Amniotic stem cell (primary cell): ENCODE measurements around the gene UBE2H.

Experiments used
- DNase-seq: peaks from one replicate; lab custom pipeline; 2025; lab: John Stamatoyannopoulos, UW

Gene UBE2H

GRCh38 chr7:129950191-129950932 is 2.4 kb downstream of the UBE2H start:
- no peak for DNase-seq

- DNase-seq = peak; percentile 19
These were observed 3.2 kb downstream of the UBE2H start for GRCh38 chr7:129949292-129950133.

- DNase-seq = peak; percentile 63
These were observed 3.9 kb downstream of the UBE2H start for GRCh38 chr7:129948877-129949291.

- DNase-seq = no peak
These were observed 4.4 kb downstream of the UBE2H start for GRCh38 chr7:129948338-129948737.

DNA sequence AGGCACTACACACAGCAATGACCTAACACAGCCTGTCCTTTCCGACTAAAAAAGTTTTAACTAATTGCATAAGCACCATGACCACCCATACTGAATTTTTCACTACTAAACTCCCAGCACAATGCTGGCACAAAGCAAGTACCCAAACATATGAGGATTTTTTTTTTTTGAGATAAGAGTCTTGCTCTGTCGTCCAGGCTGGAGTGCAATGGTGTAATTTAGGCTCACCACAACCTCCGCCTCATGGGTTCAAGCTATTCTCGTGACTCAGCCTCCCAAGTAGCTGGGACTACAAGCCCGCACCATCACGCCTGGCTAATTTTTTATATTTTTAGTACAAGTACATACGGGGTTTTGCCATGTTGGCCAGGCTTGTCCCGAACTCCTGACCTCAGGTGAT is 5.1 kb downstream of the UBE2H start:
- no peak for DNase-seq

- no peak for DNase-seq
These were observed 5.7 kb downstream of the UBE2H start for GRCh38 chr7:129947049-129947448.

GRCh38 chr7:129946282-129946681 is 6.5 kb downstream of the UBE2H start:
- DNase-seq = no peak

- DNase-seq = no peak
These were observed 9.4 kb downstream of the UBE2H start for GRCh38 chr7:129943352-129943751.

- DNase-seq = no peak
These were observed 12.4 kb downstream of the UBE2H start for GRCh38 chr7:129940329-129940728.

DNA sequence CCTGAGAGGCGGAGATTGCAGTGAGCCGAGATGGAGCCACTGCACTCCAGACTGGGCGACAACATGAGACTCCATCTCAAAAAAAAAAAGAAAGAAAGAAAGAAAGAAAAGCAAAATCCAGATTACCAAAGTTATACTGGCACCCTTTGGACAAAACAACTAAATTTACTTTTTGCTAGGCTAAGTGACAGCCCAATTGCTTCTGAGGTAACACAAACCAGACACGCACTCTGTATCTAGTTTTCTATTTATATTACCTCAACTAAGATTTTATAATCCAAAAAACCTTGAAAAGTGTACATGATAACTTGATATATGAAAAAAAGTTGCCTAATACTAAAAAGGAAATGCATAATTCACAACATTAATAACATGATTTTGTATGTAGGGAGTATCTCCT is 12.9 kb downstream of the UBE2H start:
- no peak for DNase-seq

DNA sequence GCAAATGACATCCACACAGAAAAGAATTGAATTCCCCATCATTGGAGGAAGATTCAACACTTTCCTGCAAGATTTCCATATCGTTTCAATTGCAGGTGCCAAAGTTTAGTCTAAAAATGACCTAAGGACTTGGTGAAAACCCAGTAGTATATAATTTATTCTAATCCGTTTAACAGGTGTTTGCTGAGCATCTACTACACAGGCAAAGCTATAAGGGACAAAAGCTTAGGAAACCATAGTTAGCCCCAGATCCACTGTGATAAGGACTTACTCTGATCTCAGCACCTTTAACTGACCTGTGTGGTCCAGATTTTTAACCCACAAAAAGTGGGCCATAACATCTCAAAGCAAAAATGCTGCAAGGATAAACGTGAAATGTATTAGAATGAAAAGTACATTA is 19.1 kb downstream of the UBE2H start:
- DNase-seq = no peak

GRCh38 chr7:129926618-129927017 is 26.1 kb downstream of the UBE2H start:
- no peak for DNase-seq

GRCh38 chr7:129925416-129926002 is 27.3 kb downstream of the UBE2H start:
- no peak for DNase-seq

- no peak for DNase-seq
These were observed 28.2 kb downstream of the UBE2H start for GRCh38 chr7:129924602-129925001.

DNA sequence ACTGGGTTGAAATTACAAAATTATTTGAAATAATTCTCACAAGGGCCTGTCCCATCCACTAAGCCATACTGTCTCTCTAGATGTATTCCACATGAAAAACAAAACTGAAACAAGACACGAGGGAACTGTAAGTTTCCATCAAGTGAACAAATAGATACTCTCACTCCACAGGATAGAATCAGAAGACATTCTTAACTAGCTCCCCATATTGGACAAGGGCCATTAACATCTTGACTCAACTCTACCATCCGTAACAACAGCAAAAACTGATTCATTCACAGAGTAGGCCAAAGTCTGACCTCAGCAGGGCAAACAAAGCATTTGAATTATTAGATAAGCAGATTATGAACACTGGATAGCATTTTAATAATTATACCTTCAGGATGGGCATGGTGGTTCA is 29.1 kb downstream of the UBE2H start:
- no peak for DNase-seq

GRCh38 chr7:129919492-129919891 is 33.3 kb downstream of the UBE2H start:
- DNase-seq = no peak

DNA sequence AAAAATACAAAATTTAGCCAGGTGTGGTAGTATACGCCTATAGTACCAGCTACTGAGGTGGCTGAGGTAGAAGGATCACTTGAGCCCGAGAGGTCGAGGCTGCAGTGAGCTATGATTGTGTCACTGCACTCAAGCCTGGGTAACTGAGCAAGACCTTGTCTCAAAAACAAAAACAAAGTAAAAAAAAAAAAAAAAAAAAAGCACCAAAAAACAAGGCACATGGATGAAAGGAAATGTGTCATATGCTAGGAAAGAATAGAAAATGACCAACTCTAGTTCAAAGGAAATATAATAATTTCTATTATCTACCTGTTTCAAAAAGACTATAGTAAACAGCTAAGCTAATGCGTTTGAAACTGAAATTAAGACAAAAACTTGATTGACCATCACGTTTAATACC is 33.8 kb downstream of the UBE2H start:
- DNase-seq = no peak

- no peak for DNase-seq
These were observed 34.8 kb downstream of the UBE2H start for GRCh38 chr7:129917934-129918333.

- no peak for DNase-seq
These were observed 38.1 kb downstream of the UBE2H start for GRCh38 chr7:129914536-129915272.

- no peak for DNase-seq
These were observed 39.3 kb downstream of the UBE2H start for GRCh38 chr7:129913428-129913827.

DNA sequence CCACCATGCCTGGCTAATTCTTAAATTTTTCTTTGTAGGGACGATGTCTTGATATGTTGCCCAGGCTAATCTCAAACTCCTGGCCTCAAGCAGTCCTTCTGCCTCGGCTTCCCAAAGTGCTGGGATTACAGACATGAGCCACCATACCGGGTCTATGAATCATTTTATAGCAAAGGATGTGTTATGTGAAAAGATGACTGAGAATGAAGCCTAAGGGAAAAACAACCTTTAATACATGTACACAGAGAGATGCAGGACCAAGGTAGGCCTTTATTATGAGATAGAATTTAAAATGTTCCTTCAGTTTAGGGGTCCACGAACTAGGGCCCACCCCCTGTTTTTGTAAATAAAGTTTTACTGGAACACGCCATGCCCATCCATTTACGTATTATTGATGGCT is 41.0 kb downstream of the UBE2H start:
- DNase-seq = no peak

DNA sequence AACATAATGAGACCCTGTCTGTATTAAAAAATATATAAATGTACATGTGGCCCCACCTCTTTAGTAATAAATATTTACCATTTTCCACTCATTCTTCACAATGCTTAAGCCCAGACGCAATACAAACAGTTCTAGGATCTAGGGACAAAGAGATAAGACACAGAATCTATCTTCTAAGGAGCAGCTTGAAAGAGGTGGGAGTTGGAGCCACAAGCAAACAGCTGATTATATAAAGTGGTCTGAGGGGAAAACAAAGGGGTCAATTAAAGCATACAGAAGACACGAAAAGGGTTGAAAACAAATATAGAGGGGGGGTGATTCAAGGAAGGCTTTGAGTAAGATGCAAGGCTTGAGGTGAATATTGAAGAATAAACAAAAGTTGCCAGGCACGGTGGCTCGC is 43.1 kb downstream of the UBE2H start:
- no peak for DNase-seq
